GM12872 (cell line): Measurements from ENCODE around the gene TSKU.

Experiments
- CTCF ChIP-seq: IDR thresholded peaks from 3 replicates; pipeline ENCODE4 v1.5.1; 2011; ENCODE audit warnings: low read depth, mild to moderate bottlenecking, low read length, moderate library complexity; ENCODE audit not compliant: insufficient read depth

The TSKU gene

GRCh38 chr11:76781807-76782530 lies 1.2 kb upstream of the TSKU start:
- TF ChIP-seq CTCF, result no peak

- TF ChIP-seq CTCF, result no peak
Observed at GRCh38 chr11:76782531-76783293, 444 bp upstream of the TSKU start.

- no peak for TF ChIP-seq CTCF
Observed at GRCh38 chr11:76783896-76784813, 999 bp downstream of the TSKU start.

GRCh38 chr11:76785513-76785912 lies 2.4 kb downstream of the TSKU start:
- TF ChIP-seq CTCF, result no peak

GRCh38 chr11:76786016-76786415 lies 2.9 kb downstream of the TSKU start:
- no peak for TF ChIP-seq CTCF

GRCh38 chr11:76786441-76787014 lies 3.4 kb downstream of the TSKU start:
- TF ChIP-seq CTCF, result no peak
